Measurements from ENCODE around the gene PTPRG.

GRCh38 chr3:62010989-62011388, 449.6 kb downstream of the PTPRG start:
- TF ChIP-seq, protein P1, sequence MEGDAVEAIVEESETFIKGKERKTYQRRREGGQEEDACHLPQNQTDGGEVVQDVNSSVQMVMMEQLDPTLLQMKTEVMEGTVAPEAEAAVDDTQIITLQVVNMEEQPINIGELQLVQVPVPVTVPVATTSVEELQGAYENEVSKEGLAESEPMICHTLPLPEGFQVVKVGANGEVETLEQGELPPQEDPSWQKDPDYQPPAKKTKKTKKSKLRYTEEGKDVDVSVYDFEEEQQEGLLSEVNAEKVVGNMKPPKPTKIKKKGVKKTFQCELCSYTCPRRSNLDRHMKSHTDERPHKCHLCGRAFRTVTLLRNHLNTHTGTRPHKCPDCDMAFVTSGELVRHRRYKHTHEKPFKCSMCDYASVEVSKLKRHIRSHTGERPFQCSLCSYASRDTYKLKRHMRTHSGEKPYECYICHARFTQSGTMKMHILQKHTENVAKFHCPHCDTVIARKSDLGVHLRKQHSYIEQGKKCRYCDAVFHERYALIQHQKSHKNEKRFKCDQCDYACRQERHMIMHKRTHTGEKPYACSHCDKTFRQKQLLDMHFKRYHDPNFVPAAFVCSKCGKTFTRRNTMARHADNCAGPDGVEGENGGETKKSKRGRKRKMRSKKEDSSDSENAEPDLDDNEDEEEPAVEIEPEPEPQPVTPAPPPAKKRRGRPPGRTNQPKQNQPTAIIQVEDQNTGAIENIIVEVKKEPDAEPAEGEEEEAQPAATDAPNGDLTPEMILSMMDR (IDR thresholded peaks at IDR 0.05; ENCODE audit: low read depth, low read length) = no peak
- TF ChIP-seq EZH2phosphoT487 (IDR thresholded peaks at IDR 0.05; ENCODE audit: low read depth) = no peak

Measured in OCI-LY3 (cell line).